SIG-M5 treated with dmso at 0.1 percent for 504 hours (cell line): ENCODE measurements around the gene HAUS7.

ENCODE experiments used
- DNase-seq: peaks from one replicate; lab custom pipeline; 2025; ENCODE audit not compliant: unreplicated experiment; lab: John Stamatoyannopoulos, UW

The HAUS7 gene

GRCh38 chrX:153441981-153442380, 28.4 kb downstream of the HAUS7 start:
- DNase-seq = no peak

- no peak for DNase-seq
Measured at GRCh38 chrX:153441296-153441695, 29.1 kb downstream of the HAUS7 start.

GRCh38 chrX:153440556-153441135, 29.7 kb downstream of the HAUS7 start:
- no peak for DNase-seq

GRCh38 chrX:153439977-153440376, 30.4 kb downstream of the HAUS7 start:
- DNase-seq = no peak

- peak; percentile 55 for DNase-seq
Measured at GRCh38 chrX:153438532-153438931, 31.8 kb downstream of the HAUS7 start.

GRCh38 chrX:153435845-153436244, 34.5 kb downstream of the HAUS7 start:
- DNase-seq = no peak

GRCh38 chrX:153434801-153435200, 35.6 kb downstream of the HAUS7 start:
- no peak for DNase-seq

- no peak for DNase-seq
Measured at GRCh38 chrX:153433781-153434285, 36.5 kb downstream of the HAUS7 start.

- no peak for DNase-seq
Measured at GRCh38 chrX:153433161-153433680, 37.2 kb downstream of the HAUS7 start.

- DNase-seq = no peak
Measured at GRCh38 chrX:153430796-153431195, 39.6 kb downstream of the HAUS7 start.

GRCh38 chrX:153426204-153426603, 44.2 kb downstream of the HAUS7 start:
- DNase-seq = no peak

- DNase-seq = no peak
Measured at GRCh38 chrX:153423652-153424051, 46.7 kb downstream of the HAUS7 start.

GRCh38 chrX:153421856-153422255, 48.5 kb downstream of the HAUS7 start:
- no peak for DNase-seq

GRCh38 chrX:153420851-153421599, 49.4 kb downstream of the HAUS7 start:
- no peak for DNase-seq

- no peak for DNase-seq
Measured at GRCh38 chrX:153417637-153418036, 52.7 kb downstream of the HAUS7 start.

- DNase-seq = no peak
Measured at GRCh38 chrX:153416781-153417450, 53.5 kb downstream of the HAUS7 start.

GRCh38 chrX:153414856-153415510, 55.4 kb downstream of the HAUS7 start:
- DNase-seq = peak; percentile 45

- DNase-seq = no peak
Measured at GRCh38 chrX:153413731-153414130, 56.6 kb downstream of the HAUS7 start.

GRCh38 chrX:153412746-153413720, 57.3 kb downstream of the HAUS7 start:
- no peak for DNase-seq

- no peak for DNase-seq
Measured at GRCh38 chrX:153411988-153412574, 58.3 kb downstream of the HAUS7 start.
